Ovary (tissue), 9 donors: ENCODE results near the gene TP53I11. TPM values are rescaled to one million over a fixed set of nuclear protein-coding genes. Genes with fewer than 3 reads are reported as not detected.

Source experiments
- DNase-seq, 5 donors: peaks; one replicate each; pipeline ENCODE4 v3.0.0-alpha.2; 2019 to 2020
- H3K27ac ChIP-seq, 2 donors: fragments of 200-600 bp; one replicate each; pipeline versions ENCODE4 v1.5.1 to v1.8.0; 2019 to 2022
- H3K27me3 ChIP-seq: fragments of 200-600 bp; one replicate; pipeline ENCODE4 v1.8.0; 2022
- H3K36me3 ChIP-seq: fragments of 200-600 bp; sonication (generic); one replicate; pipeline ENCODE4 v1.5.1; 2019
- H3K4me1 ChIP-seq: one replicate; pipeline ENCODE4 v1.8.1; 2013; ENCODE audit warnings: mild to moderate bottlenecking, moderate library complexity; ENCODE audit not compliant: insufficient read depth
- H3K4me3 ChIP-seq: fragments of 200-600 bp; sonication (generic); one replicate; pipeline ENCODE4 v1.5.1; 2017
- H3K9me3 ChIP-seq, 2 donors: fragments of 200-600 bp in 1 of 2; sonication (generic) in 1 of 2; one replicate each; pipeline versions ENCODE4 v1.5.1 to v1.8.1; 2013 to 2019; ENCODE audit warnings: mild to moderate bottlenecking in 1 of 2, moderate library complexity in 1 of 2
- EP300 ChIP-seq: sonication (generic); formaldehyde crosslinking; IDR thresholded peaks from one replicate; pipeline ENCODE4 v1.6.1; 2017; ENCODE audit warnings: antibody characterized with exemption
- POLR2A ChIP-seq: fragments of 450-650 bp; IDR thresholded peaks from one replicate; pipeline ENCODE4 v1.6.1; 2017; ENCODE audit warnings: antibody characterized with exemption, mild to moderate bottlenecking, moderate library complexity
- WGBS, 3 donors: extraction: QIAGEN DNeasy Blood & Tissue Kit in 1 of 3; methylation state at CpG; one replicate each; pipeline versions ENCODE4 v1.1.5 to v1.1.7; 2013 to 2017; 5-methylcytosine and 5-hydroxymethylcytosine counted together
- intact Hi-C, 4 donors: fragments of 100-400 bp; cut with DNase I; formaldehyde crosslinking; loops; one replicate each; pipeline versions ENCODE4 v1.11.0 to v1.15.1; 2022 to 2023
- polyA plus RNA-seq, 2 donors: library from polyadenylated mRNA; stranded (reverse); fragments of 200-250 nt in 1 of 2; fragments of 350-450 nt in 1 of 2; fragmentation: Illumina TruSeq in 1 of 2; extraction: RNeasy Lipid Tissue Mini Kit (QIAGEN cat#74804) in 1 of 2; gene quantifications; one replicate each; pipeline ENCODE4 v1.2.3, GENCODE V29; 2013 to 2014
- total RNA-seq, 7 donors: library from RNA; depleted of rRNA in 2 of 7; stranded (reverse); fragments of >200 nt in 2 of 7; fragmentation: NEBNext Ultra II Directional in 3 of 7; extraction: Animal tissue kit (Norgen Biotek cat#: 25700) in 3 of 7; gene quantifications; one replicate each; pipeline versions ENCODE4 v1.1.0 to v1.2.4, GENCODE V29; 2016 to 2023
- TF ChIP-seq, protein P1 (sequence below), 3 donors: fragments of 450-650 bp in 2 of 3; fragments of 200-600 bp in 1 of 3; IDR thresholded peaks; one replicate each; pipeline versions ENCODE4 v1.5.1 to v1.8.0; 2016 to 2022; ENCODE audit warnings: antibody characterized with exemption in 3 of 3, mild to moderate bottlenecking in 1 of 3
- donor health status: DM: no; HTN: no; CAD: no; lungs with moderate emphysema.
- donor health status: DM: no; HTN: no; CAD: no.
- donor health status: Bipolar disorder and iron deficiency.
- donor health status: DM: yes; HTN: yes; CAD: no.
- donor health status: DM: no; HTN: no; CAD: no.
- donor health status: DM: yes; HTN: yes; CAD: no.

Gene TP53I11
- total and polyA plus RNA-seq, 9 donors = 9.2 to 51.9 (median 21.8) TPM

DNA sequence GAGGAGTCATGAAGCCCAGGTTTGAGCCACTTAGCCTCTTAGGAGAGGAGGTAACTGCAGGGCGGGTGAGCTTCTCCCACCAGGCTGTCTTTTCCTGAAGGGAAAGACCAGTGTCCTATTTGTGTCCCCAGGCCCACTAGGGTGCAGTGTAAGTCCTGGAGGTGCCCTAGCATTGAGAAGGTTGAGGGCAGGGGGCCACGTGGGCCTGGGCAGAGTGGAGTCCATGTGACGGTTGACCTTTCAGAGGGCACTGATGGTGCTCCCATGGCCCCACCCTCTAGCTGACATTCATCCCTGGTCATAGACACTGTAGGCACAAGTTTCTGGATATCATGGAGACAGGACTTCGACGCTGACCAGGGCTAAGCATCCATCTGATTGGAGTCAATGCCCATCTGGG is 44.1 kb upstream of the TP53I11 start:
- H3K4me1 ChIP-seq = no peaks in the 10 kb centered on the region
- H3K27me3 ChIP-seq = no peaks in the 10 kb centered on the region
- H3K36me3 ChIP-seq = no peaks in the 10 kb centered on the region
- no peak for TF ChIP-seq POLR2A
- no peak for TF ChIP-seq EP300
- TF ChIP-seq, protein P1, sequence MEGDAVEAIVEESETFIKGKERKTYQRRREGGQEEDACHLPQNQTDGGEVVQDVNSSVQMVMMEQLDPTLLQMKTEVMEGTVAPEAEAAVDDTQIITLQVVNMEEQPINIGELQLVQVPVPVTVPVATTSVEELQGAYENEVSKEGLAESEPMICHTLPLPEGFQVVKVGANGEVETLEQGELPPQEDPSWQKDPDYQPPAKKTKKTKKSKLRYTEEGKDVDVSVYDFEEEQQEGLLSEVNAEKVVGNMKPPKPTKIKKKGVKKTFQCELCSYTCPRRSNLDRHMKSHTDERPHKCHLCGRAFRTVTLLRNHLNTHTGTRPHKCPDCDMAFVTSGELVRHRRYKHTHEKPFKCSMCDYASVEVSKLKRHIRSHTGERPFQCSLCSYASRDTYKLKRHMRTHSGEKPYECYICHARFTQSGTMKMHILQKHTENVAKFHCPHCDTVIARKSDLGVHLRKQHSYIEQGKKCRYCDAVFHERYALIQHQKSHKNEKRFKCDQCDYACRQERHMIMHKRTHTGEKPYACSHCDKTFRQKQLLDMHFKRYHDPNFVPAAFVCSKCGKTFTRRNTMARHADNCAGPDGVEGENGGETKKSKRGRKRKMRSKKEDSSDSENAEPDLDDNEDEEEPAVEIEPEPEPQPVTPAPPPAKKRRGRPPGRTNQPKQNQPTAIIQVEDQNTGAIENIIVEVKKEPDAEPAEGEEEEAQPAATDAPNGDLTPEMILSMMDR (IDR thresholded peaks at IDR 0.05) = no peak
- H3K27ac ChIP-seq = no peak overlapping the region
- no peak overlapping the region for H3K4me3 ChIP-seq
- WGBS, 3 donors = 57 to 62% (median 61%) methylated on average over 5 of the region's 5 CpGs
- DNase-seq = no peak
- intact Hi-C loops = no loop called here
- H3K9me3 ChIP-seq = no peaks in the 10 kb centered on the region

DNA sequence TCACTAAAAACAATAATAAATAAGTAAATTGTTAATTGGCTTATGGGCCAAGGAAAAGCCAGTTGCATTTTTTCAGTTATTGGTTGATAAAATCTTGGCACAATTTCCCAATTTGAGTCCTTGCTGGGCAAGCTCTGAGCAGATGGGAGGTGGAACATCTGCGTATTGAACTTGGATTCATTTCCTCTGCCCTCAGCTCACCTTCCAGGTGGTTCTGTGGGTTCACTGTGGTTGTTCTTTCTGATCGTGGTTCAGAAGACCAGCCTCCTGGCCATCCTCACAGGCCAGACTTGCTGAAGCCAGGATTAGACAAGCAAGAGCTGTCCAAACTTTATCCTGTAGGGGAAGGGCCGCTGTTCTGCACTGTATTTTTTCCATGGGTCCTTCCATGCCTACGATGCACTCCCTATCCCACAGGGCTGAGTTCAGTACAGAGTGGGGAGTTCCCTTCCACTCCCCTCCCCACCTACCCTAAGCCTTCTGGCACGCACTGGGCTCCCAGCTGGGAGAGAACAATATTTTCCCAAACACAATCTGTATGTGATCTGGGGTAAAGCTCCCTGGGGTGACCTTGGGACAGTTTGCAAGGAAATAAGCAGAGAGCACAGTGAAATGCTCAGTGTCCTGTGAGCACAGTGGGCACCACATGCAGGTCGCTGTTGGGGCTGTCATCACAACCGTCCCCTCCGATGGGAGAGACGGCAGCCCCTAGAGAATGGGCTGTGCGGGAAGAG is 43.5 kb upstream of the TP53I11 start:
- Histone ChIP-seq H3K36me3 (no peaks in the 10 kb centered on the region), H3K9me3 (no peaks in the 10 kb centered on the region), H3K4me1 (no peaks in the 10 kb centered on the region), H3K27ac (no peak overlapping the region), H3K27me3 (no peaks in the 10 kb centered on the region), H3K4me3 (no peak overlapping the region)
- 58 to 70% (median 68%) methylated on average over 10 of the region's 10 CpGs for WGBS, 3 donors
- intact Hi-C loops = no loop called here
- no peak for DNase-seq
- TF ChIP-seq POLR2A (no peak), EP300 (no peak)
- TF ChIP-seq, protein P1 (IDR thresholded peaks at IDR 0.05) = no peak

DNA sequence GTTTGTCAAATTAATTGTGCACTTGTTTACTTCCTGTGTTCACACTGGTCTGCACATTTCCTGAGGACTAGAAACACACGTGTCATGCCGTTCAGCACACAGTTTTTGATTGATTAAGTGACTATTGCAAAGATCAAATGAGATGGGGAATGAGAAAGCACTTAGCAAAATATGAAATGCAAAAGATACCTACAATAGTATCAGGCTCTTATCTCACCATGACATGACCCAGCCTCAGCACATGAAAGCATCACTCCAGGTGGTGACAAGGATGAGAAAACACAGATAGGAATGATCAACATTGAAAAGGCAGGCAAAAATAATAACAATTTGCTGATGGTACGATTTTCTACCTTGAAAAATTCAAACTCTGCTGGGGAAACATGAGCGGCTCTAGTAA is 42.1 kb upstream of the TP53I11 start:
- H3K27me3 ChIP-seq = no peaks in the 10 kb centered on the region
- DNase-seq = no peak
- H3K4me3 ChIP-seq = no peak overlapping the region
- no peaks in the 10 kb centered on the region for H3K9me3 ChIP-seq
- intact Hi-C loops = no loop called here
- TF ChIP-seq, protein P1 (IDR thresholded peaks at IDR 0.05) = no peak
- TF ChIP-seq EP300 (no peak), POLR2A (no peak)
- no peak overlapping the region for H3K27ac ChIP-seq
- 48 to 67% (median 58%) methylated on average over 4 of the region's 4 CpGs for WGBS, 3 donors
- no peaks in the 10 kb centered on the region for H3K4me1 ChIP-seq
- no peaks in the 10 kb centered on the region for H3K36me3 ChIP-seq

DNA sequence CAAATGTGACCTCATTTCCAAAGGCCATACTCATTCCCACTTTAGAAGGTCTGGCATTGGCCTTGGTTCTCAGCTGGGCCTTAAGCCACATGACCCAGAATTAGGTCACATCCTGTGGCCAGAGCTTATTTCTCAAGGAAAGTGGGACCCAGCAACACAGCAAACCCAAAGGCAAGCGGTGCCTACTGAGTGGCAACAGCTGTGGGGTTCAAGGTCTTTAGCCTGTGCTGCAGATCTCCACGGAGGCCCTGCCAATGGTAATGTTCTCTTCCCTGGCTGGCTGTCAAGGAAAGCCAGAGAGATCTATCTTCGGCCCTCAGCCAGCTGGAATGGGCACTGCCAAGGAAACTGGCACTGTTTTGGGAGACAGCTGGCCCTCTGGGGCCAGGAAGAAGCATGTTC is 41.5 kb upstream of the TP53I11 start:
- 28 to 48% (median 42%) methylated on average over 3 of the region's 3 CpGs for WGBS, 3 donors
- Histone ChIP-seq H3K27me3 (no peaks in the 10 kb centered on the region), H3K27ac (no peak overlapping the region), H3K4me3 (no peak overlapping the region), H3K4me1 (no peaks in the 10 kb centered on the region), H3K9me3 (no peaks in the 10 kb centered on the region), H3K36me3 (no peaks in the 10 kb centered on the region)
- no peak for DNase-seq
- intact Hi-C loops = no loop called here
- TF ChIP-seq POLR2A = no peak
- TF ChIP-seq, protein P1 (IDR thresholded peaks at IDR 0.05) = no peak
- TF ChIP-seq EP300 = no peak
